HepG2 (cell line): ENCODE results near the gene MMP25. TPM values are rescaled to one million over a fixed set of nuclear protein-coding genes. Genes with fewer than 3 reads are reported as not detected.

Experiments used
- BHLHE40 ChIP-seq: IDR thresholded peaks from 2 replicates; pipeline ENCODE4 v1.6.1; 2011; ENCODE audit warnings: low read length, improper control_type of control experiment
- HMGXB3 ChIP-seq: sonication (generic); formaldehyde crosslinking; IDR thresholded peaks from 2 replicates; pipeline ENCODE4 v1.4.0; 2020; ENCODE audit warnings: missing genetic modification reagents, borderline replicate concordance
- MTA3 ChIP-seq: sonication (generic); formaldehyde crosslinking; IDR thresholded peaks from 2 replicates; pipeline ENCODE4 v1.4.0; 2020; ENCODE audit warnings: missing genetic modification reagents
- MXI1 ChIP-seq: IDR thresholded peaks from 3 replicates; pipeline ENCODE4 v1.6.1; 2012; ENCODE audit warnings: low read depth, low read length, inconsistent platforms, borderline replicate concordance
- NPAS2 ChIP-seq: sonication (generic); formaldehyde crosslinking; IDR thresholded peaks from 2 replicates; pipeline ENCODE4 v1.8.0; 2022; ENCODE audit warnings: mild to moderate bottlenecking, missing genetic modification reagents, borderline replicate concordance
- RBM22 ChIP-seq: fragments of 200-400 bp; formaldehyde crosslinking; optimal IDR thresholded peaks from 2 replicates; pipeline ENCODE3; 2017; ENCODE audit warnings: mild to moderate bottlenecking, low read length, moderate library complexity
- REST ChIP-seq, 2 experiments: IDR thresholded peaks; 2 replicates each; pipeline ENCODE4 v1.6.1; 2011 to 2012; ENCODE audit warnings: low read length in 2 of 2, borderline replicate concordance in 1 of 2, low read depth in 1 of 2, mild to moderate bottlenecking in 1 of 2, moderate library complexity in 1 of 2
- RXRA ChIP-seq: sonication (generic); formaldehyde crosslinking; IDR thresholded peaks from 2 replicates; pipeline ENCODE4 v1.5.1; 2020; ENCODE audit warnings: missing genetic modification reagents
- SCMH1 ChIP-seq: sonication (generic); formaldehyde crosslinking; IDR thresholded peaks from 2 replicates; pipeline ENCODE4 v1.9.0; 2021; ENCODE audit warnings: missing genetic modification reagents, mild to moderate bottlenecking, borderline replicate concordance
- SIN3B ChIP-seq: fragments of 150-350 bp; IDR thresholded peaks from 2 replicates; pipeline ENCODE4 v1.6.1; 2014; ENCODE audit warnings: low read length
- SPEN ChIP-seq: sonication (generic); formaldehyde crosslinking; IDR thresholded peaks from 2 replicates; pipeline ENCODE4 v1.5.1; 2020; ENCODE audit warnings: low read depth, mild to moderate bottlenecking, missing genetic modification reagents
- STAT6 ChIP-seq: sonication (generic); formaldehyde crosslinking; IDR thresholded peaks from 2 replicates; pipeline ENCODE4 v1.4.0; 2020; ENCODE audit warnings: missing genetic modification reagents, mild to moderate bottlenecking, borderline replicate concordance
- SUZ12 ChIP-seq: fragments of 150-350 bp; IDR thresholded peaks from 2 replicates; pipeline ENCODE4 v1.6.1; 2014; ENCODE audit warnings: low read depth, low read length
- XRCC5 ChIP-seq: fragments of 200-400 bp; formaldehyde crosslinking; optimal IDR thresholded peaks from 2 replicates; pipeline ENCODE3; 2017; ENCODE audit warnings: mild to moderate bottlenecking, low read length
- ZNF557 ChIP-seq: sonication (generic); formaldehyde crosslinking; IDR thresholded peaks from 2 replicates; pipeline ENCODE4 v1.4.0; 2020; ENCODE audit warnings: missing genetic modification reagents
- ZNF614 ChIP-seq: IDR thresholded peaks from 2 replicates; pipeline ENCODE4 v1.6.1; 2018; ENCODE audit warnings: missing biosample characterization, missing genetic modification reagents, inconsistent platforms, borderline replicate concordance
- polyA plus RNA-seq, 8 experiments: library from polyadenylated mRNA; depleted of rRNA in 3 of 8; stranded (reverse) in 7 of 8; unstranded in 1 of 8; fragments of >200 nt; fragmentation: Illumina TruSeq in 4 of 8; extraction: Trizol in 4 of 8; gene quantifications; 2 replicates each; pipeline versions ENCODE4 v1.2.1 to v1.2.3, GENCODE V29; 2011 to 2016; ENCODE audit warnings: low read depth in 4 of 8, missing spikeins in 1 of 8, mixed read lengths in 1 of 8; ENCODE audit not compliant: insufficient read depth in 1 of 8
- total RNA-seq, 5 experiments: library from RNA; depleted of rRNA; stranded (reverse); fragments of >200 nt; fragmentation: Illumina TruSeq; extraction: Trizol; gene quantifications; 2 replicates each; pipeline ENCODE4 v1.2.3, GENCODE V29; 2016; ENCODE audit warnings: low read depth in 1 of 5
- TF ChIP-seq, protein P1 (sequence below): sonication (generic); formaldehyde crosslinking; IDR thresholded peaks from 2 replicates; pipeline ENCODE4 v1.8.0; 2022; ENCODE audit warnings: missing genetic modification reagents, mild to moderate bottlenecking, borderline replicate concordance

MMP25 gene
- total and polyA plus RNA-seq, 2 of the 13 experiments (the other 11 are each of a cell fraction or from before 2014, with no cell fraction given) = 0.04 to 0.08 TPM

- no peak for TF ChIP-seq REST (IDR thresholded peaks at IDR 0.05; ENCODE audit: borderline replicate concordance in 1 of 2, low read depth in 1 of 2, low read length in 2 of 2)
- TF ChIP-seq RBM22 = no peak
- no peak for TF ChIP-seq SCMH1 (CRISPR knock-in tag)
- no peak for TF ChIP-seq BHLHE40
- peak; percentile 58 for TF ChIP-seq SPEN (CRISPR knock-in tag)
- TF ChIP-seq NPAS2 (CRISPR knock-in tag) = no peak
- TF ChIP-seq STAT6 = no peak
- TF ChIP-seq, protein P1, sequence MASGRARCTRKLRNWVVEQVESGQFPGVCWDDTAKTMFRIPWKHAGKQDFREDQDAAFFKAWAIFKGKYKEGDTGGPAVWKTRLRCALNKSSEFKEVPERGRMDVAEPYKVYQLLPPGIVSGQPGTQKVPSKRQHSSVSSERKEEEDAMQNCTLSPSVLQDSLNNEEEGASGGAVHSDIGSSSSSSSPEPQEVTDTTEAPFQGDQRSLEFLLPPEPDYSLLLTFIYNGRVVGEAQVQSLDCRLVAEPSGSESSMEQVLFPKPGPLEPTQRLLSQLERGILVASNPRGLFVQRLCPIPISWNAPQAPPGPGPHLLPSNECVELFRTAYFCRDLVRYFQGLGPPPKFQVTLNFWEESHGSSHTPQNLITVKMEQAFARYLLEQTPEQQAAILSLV (CRISPR knock-in tag) = no peak; the same call in 1 of the 2 replicates
- no peak for TF ChIP-seq ZNF557 (CRISPR knock-in tag)
- TF ChIP-seq SUZ12 = no peak
- TF ChIP-seq SIN3B = no peak
- TF ChIP-seq ZNF614 (CRISPR knock-in tag) = 0 out of 2 replicates have a peak, but pooled peaks have one; percentile 46
- peak; percentile 75 for TF ChIP-seq XRCC5
- peak; percentile 58; the same call in 1 of the 2 replicates for TF ChIP-seq RXRA (CRISPR knock-in tag)
- TF ChIP-seq MXI1 = peak; percentile 70; the same call in 1 of the 3 replicates
- TF ChIP-seq HMGXB3 = no peak
- TF ChIP-seq MTA3 (CRISPR knock-in tag) = no peak
Observed at GRCh38 chr16:3003582-3004270, 42.6 kb upstream of the MMP25 start (continued).
